GM21423 (cell line): Measurements from ENCODE around the gene CHN1.

Experiments
- ATAC-seq: cut with Tn5 transposase; IDR thresholded peaks from one replicate; pipeline ENCODE4 v1.9.1; 2021; ENCODE audit warnings: mild to moderate bottlenecking, moderate library complexity; ENCODE audit not compliant: unreplicated experiment

Gene CHN1

GRCh38 chr2:174789001-174789400, 216.2 kb downstream of the CHN1 start:
- ATAC-seq, result no peak

- ATAC-seq, result no peak
Observed at GRCh38 chr2:174788291-174788929, 216.8 kb downstream of the CHN1 start.

- ATAC-seq, result no peak
Observed at GRCh38 chr2:174787487-174788205, 217.5 kb downstream of the CHN1 start.

GRCh38 chr2:174786066-174786725, 219.0 kb downstream of the CHN1 start:
- no peak for ATAC-seq

GRCh38 chr2:174785481-174785880, 219.7 kb downstream of the CHN1 start:
- ATAC-seq, result no peak

- no peak for ATAC-seq
Observed at GRCh38 chr2:174784909-174785308, 220.3 kb downstream of the CHN1 start.

- no peak for ATAC-seq
Observed at GRCh38 chr2:174784316-174784715, 220.9 kb downstream of the CHN1 start.

- ATAC-seq, result no peak
Observed at GRCh38 chr2:174781996-174782395, 223.2 kb downstream of the CHN1 start.

GRCh38 chr2:174781298-174781697, 223.9 kb downstream of the CHN1 start:
- ATAC-seq, result no peak

- ATAC-seq, result no peak
Observed at GRCh38 chr2:174780856-174781255, 224.3 kb downstream of the CHN1 start.

- no peak for ATAC-seq
Observed at GRCh38 chr2:174780191-174780840, 224.9 kb downstream of the CHN1 start.

- ATAC-seq, result no peak
Observed at GRCh38 chr2:174779361-174779928, 225.7 kb downstream of the CHN1 start.

- ATAC-seq, result peak; percentile 84
Observed at GRCh38 chr2:174778085-174778981, 226.8 kb downstream of the CHN1 start.

- no peak for ATAC-seq
Observed at GRCh38 chr2:174777347-174778084, 227.7 kb downstream of the CHN1 start.

GRCh38 chr2:174776675-174777074, 228.5 kb downstream of the CHN1 start:
- ATAC-seq, result no peak

GRCh38 chr2:174776223-174776622, 229.0 kb downstream of the CHN1 start:
- ATAC-seq, result no peak

GRCh38 chr2:174775571-174775980, 229.6 kb downstream of the CHN1 start:
- no peak for ATAC-seq

- no peak for ATAC-seq
Observed at GRCh38 chr2:174774886-174775285, 230.3 kb downstream of the CHN1 start.

- ATAC-seq, result no peak
Observed at GRCh38 chr2:174773215-174773614, 232.0 kb downstream of the CHN1 start.

GRCh38 chr2:174772472-174772801, 232.7 kb downstream of the CHN1 start:
- no peak for ATAC-seq
